Gastroesophageal sphincter (tissue), 3 donors: Measurements from ENCODE around the gene SLC10A3.

Experiments
- POLR2AphosphoS5 ChIP-seq: sonication (generic); formaldehyde crosslinking; IDR thresholded peaks from one replicate; pipeline ENCODE4 v1.6.1; 2017; ENCODE audit warnings: antibody characterized with exemption
- TF ChIP-seq, protein P1 (sequence below), 4 experiments: fragments of 200-600 bp in 2 of 4; fragments of 450-650 bp in 2 of 4; sonication (generic) in 1 of 4; IDR thresholded peaks; one replicate each; pipeline ENCODE4 v1.5.1; 2017 to 2019; ENCODE audit warnings: antibody characterized with exemption in 4 of 4, mild to moderate bottlenecking in 2 of 4, moderate library complexity in 2 of 4

DNA sequence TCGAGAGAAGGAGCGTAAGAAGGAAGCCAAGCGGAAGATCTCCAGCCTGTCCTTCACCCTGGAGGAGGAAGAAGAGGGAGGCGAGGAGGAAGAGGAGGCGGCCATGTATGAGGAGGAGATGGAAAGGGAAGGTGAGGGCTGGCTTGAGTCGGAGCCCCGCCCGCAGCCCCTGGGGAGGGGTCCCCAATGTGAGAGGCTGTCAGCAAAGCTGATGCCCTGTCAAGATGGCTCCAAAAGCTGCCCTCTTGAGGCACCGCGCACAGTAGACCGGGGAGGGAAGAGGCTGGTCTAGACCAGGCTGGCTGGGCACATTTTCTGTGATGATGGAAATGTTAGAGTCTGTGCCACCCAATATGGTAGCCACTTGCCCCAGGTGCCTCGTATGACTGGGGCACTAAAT is 44.0 kb downstream of the SLC10A3 start:
- TF ChIP-seq, protein P1, sequence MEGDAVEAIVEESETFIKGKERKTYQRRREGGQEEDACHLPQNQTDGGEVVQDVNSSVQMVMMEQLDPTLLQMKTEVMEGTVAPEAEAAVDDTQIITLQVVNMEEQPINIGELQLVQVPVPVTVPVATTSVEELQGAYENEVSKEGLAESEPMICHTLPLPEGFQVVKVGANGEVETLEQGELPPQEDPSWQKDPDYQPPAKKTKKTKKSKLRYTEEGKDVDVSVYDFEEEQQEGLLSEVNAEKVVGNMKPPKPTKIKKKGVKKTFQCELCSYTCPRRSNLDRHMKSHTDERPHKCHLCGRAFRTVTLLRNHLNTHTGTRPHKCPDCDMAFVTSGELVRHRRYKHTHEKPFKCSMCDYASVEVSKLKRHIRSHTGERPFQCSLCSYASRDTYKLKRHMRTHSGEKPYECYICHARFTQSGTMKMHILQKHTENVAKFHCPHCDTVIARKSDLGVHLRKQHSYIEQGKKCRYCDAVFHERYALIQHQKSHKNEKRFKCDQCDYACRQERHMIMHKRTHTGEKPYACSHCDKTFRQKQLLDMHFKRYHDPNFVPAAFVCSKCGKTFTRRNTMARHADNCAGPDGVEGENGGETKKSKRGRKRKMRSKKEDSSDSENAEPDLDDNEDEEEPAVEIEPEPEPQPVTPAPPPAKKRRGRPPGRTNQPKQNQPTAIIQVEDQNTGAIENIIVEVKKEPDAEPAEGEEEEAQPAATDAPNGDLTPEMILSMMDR (IDR thresholded peaks at IDR 0.05): no peak
- TF ChIP-seq POLR2AphosphoS5: no peak
